ENCODE measurements around the gene SESN1.

Gene SESN1

GRCh38 chr6:109060571-109060970 is 34.1 kb downstream of the SESN1 start:
- DNase-seq (ENCODE audit: low read depth in 2 of 2) = no peak

GRCh38 chr6:109059571-109060021 is 35.0 kb downstream of the SESN1 start:
- DNase-seq (ENCODE audit: low read depth in 2 of 2) = no peak

GRCh38 chr6:109059153-109059552 is 35.5 kb downstream of the SESN1 start:
- no peak for DNase-seq (ENCODE audit: low read depth in 2 of 2)

- DNase-seq (ENCODE audit: low read depth in 2 of 2) = no peak
Observed at GRCh38 chr6:109058620-109059019, 36.0 kb downstream of the SESN1 start.

- no peak for DNase-seq (ENCODE audit: low read depth in 2 of 2)
Observed at GRCh38 chr6:109056661-109057060, 38.0 kb downstream of the SESN1 start.

GRCh38 chr6:109055771-109056235 is 38.8 kb downstream of the SESN1 start:
- DNase-seq (ENCODE audit: low read depth in 2 of 2) = no peak

GRCh38 chr6:109053336-109053735 is 41.3 kb downstream of the SESN1 start:
- no peak for DNase-seq (ENCODE audit: low read depth in 2 of 2)

GRCh38 chr6:109052852-109053251 is 41.8 kb downstream of the SESN1 start:
- no peak for DNase-seq (ENCODE audit: low read depth in 2 of 2)

- no peak for DNase-seq (ENCODE audit: low read depth in 2 of 2)
Observed at GRCh38 chr6:109052018-109052651, 42.5 kb downstream of the SESN1 start.

GRCh38 chr6:109051301-109052017 is 43.2 kb downstream of the SESN1 start:
- DNase-seq (ENCODE audit: low read depth in 2 of 2) = no peak

GRCh38 chr6:109050447-109051102 is 44.1 kb downstream of the SESN1 start:
- DNase-seq (ENCODE audit: low read depth in 2 of 2) = no peak

- no peak for DNase-seq (ENCODE audit: low read depth in 2 of 2)
Observed at GRCh38 chr6:109050012-109050411, 44.6 kb downstream of the SESN1 start.

- DNase-seq (ENCODE audit: low read depth in 2 of 2) = no peak
Observed at GRCh38 chr6:109048670-109049415, 45.8 kb downstream of the SESN1 start.

- no peak for DNase-seq (ENCODE audit: low read depth in 2 of 2)
Observed at GRCh38 chr6:109048176-109048575, 46.5 kb downstream of the SESN1 start.

GRCh38 chr6:109045493-109045892 is 49.2 kb downstream of the SESN1 start:
- DNase-seq (ENCODE audit: low read depth in 2 of 2) = no peak

- no peak for DNase-seq (ENCODE audit: low read depth in 2 of 2)
Observed at GRCh38 chr6:109039795-109040194, 54.9 kb downstream of the SESN1 start.

GRCh38 chr6:109038837-109039398 is 55.7 kb downstream of the SESN1 start:
- DNase-seq (ENCODE audit: low read depth in 2 of 2) = no peak

GRCh38 chr6:109036574-109037294 is 57.9 kb downstream of the SESN1 start:
- no peak for DNase-seq (ENCODE audit: low read depth in 2 of 2)

GRCh38 chr6:109034526-109034925 is 60.1 kb downstream of the SESN1 start:
- no peak for DNase-seq (ENCODE audit: low read depth in 2 of 2)

- DNase-seq (ENCODE audit: low read depth in 2 of 2) = no peak
Observed at GRCh38 chr6:109033655-109034054, 61.0 kb downstream of the SESN1 start.

GRCh38 chr6:109031416-109031815 is 63.2 kb downstream of the SESN1 start:
- DNase-seq (ENCODE audit: low read depth in 2 of 2) = no peak

Measured in stimulated activated CD4-positive, alpha-beta T cell treated with anti-CD3 and anti-CD28 coated beads, Interleukin-15, amount 100 ng/mL, for 48 hours (primary cell).